Fibroblast of skin of back (primary cell): ENCODE measurements around the gene BTAF1.
A peak's percentile ranks its signal among the peaks of the same experiment; 100 is the strongest.
"Not testable (repeated sequence)": the region's sequence is repeated elsewhere in the genome, so short reads cannot be mapped to it uniquely, and the experiment has no call there.

ENCODE experiments used
- DNase-seq: peaks from one replicate; pipeline ENCODE4 v3.0.0-alpha.2; 2013

Gene BTAF1

GRCh38 chr10:91978585-91978984, 55.0 kb downstream of the BTAF1 start:
- DNase-seq, result no peak

GRCh38 chr10:91980319-91980718, 56.7 kb downstream of the BTAF1 start:
- DNase-seq, result no peak

- DNase-seq, result no peak
Measured at GRCh38 chr10:91983416-91983815, 59.8 kb downstream of the BTAF1 start.

GRCh38 chr10:91987397-91988037, 63.9 kb downstream of the BTAF1 start:
- DNase-seq, result no peak

DNA sequence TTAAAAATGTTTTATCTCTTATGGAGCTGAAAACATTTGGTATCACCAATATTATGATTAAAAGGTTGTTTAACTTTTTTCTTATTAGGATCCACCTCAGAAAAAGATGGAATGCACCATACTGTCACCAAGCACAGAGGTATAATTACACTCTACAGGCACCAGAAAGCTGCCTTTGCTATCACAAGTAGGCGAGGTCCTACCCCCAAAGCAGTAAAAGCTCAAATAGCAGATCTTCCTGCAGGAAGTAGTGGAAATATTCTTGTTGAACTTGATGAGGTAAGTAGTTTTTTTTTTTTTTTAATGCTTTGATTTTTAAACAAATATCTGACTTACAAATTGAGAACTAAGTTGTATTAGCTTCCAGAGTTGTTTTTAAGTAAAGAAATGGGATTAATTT, 68.5 kb downstream of the BTAF1 start:
- no peak for DNase-seq

GRCh38 chr10:91996266-91996665, 72.7 kb downstream of the BTAF1 start:
- no peak for DNase-seq

DNA sequence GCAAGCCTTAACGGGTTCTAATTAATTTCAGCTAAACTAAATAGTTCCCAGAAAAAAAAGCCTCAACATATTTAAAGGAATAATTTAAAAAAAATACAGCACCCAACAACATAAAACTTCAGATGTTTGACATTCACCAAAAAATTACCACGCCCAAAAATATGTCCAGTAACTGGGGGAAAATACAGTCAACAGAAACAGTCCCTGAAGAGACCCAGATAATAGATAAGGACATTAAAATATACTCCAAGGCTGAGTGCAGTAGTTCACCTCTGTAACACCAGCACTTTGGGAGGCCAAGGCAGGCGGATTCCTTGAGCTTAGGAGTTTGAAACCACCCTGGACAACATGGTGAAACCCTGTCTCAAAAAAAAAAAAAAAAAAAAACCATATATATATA, 78.0 kb downstream of the BTAF1 start:
- DNase-seq, result no peak

DNA sequence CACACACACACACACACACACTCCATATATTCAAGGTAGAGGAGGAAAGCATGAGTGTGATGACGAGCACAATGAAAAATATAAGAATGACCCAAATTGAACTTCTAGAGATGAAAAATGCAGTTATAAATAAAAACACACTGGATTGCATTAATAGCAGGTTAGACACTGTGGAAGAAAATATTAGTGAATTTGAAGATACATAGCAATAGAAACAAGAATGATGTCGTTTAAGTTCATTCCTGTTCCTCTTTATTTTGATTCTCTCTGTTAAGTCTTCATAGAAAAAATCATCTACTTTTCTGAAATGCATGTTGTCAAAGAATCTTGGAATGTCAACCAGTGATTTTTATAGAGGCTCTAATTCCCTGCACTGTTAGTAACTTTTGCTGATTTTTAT, 78.4 kb downstream of the BTAF1 start:
- DNase-seq, result no peak

DNA sequence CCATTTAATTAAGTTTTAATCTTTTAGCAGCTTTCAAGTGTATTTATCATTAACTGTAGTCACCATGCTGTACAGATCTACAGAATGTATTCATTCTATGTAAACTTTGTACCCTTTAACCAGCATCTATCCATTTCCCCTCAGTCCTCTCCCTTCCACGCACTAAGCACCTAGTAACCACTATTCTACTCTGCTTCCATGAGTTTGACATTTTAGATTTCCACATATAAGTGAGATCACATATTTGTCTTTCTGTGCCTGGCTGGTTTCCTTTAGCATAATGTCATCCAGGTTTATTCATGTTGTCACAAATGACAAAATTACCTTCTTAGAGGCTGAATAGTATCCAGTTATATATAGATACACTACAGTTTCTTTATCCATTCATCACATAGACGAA, 79.7 kb downstream of the BTAF1 start:
- no peak for DNase-seq

- no peak for DNase-seq
Measured at GRCh38 chr10:92005978-92006377, 82.4 kb downstream of the BTAF1 start.

- no peak for DNase-seq
Measured at GRCh38 chr10:92009445-92009844, 85.9 kb downstream of the BTAF1 start.

- DNase-seq, result no peak
Measured at GRCh38 chr10:92010047-92010735, 86.6 kb downstream of the BTAF1 start.

GRCh38 chr10:92011560-92012214, 88.1 kb downstream of the BTAF1 start:
- DNase-seq, result peak; percentile 65

GRCh38 chr10:92014620-92015019, 91.0 kb downstream of the BTAF1 start:
- no peak for DNase-seq

DNA sequence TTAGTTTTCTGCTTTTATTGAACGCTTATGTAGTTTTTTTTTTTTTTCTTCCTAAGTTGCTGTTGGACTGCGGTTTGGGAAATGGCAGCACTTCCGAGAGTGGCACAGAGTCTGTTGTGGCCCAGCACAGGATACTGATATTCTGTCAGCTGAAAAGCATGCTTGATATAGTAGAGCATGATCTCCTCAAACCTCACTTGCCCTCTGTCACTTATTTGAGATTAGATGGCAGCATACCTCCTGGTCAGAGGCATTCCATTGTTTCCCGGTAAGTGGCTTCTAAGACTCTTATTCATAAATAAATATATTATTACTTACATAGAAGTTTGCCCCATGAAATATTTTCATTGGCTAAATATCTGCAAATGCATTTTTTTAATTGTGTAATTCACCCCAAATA, 101.1 kb downstream of the BTAF1 start:
- peak; percentile 75 for DNase-seq

GRCh38 chr10:92025340-92025739, 101.8 kb downstream of the BTAF1 start:
- DNase-seq, result peak; percentile 22

GRCh38 chr10:92027141-92027540, 103.6 kb downstream of the BTAF1 start:
- no peak for DNase-seq

- no peak for DNase-seq
Measured at GRCh38 chr10:92031580-92031979, 108.0 kb downstream of the BTAF1 start.

- DNase-seq, result not testable (repeated sequence)
Measured at GRCh38 chr10:92033070-92033469, 109.5 kb downstream of the BTAF1 start.

DNA sequence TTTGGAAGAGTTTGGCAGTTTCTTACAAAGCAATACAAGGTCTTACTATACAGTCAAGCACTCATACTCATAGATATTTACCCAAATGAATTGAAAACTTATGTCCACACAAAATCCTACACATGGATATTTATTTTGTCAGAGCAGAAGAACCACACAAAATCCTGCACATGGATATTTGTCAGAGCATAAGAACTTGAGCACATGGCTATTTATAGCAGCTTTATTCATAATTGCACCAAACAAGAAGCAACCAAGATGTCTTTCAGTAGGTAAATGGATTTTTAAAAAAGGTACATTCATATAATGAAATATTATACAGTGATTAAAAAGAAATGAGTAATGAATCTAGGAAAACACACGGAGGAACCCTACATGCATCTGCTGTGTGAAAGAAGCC, 115.4 kb downstream of the BTAF1 start:
- DNase-seq, result no peak

GRCh38 chr10:92042541-92042940, 119.0 kb downstream of the BTAF1 start:
- no peak for DNase-seq

DNA sequence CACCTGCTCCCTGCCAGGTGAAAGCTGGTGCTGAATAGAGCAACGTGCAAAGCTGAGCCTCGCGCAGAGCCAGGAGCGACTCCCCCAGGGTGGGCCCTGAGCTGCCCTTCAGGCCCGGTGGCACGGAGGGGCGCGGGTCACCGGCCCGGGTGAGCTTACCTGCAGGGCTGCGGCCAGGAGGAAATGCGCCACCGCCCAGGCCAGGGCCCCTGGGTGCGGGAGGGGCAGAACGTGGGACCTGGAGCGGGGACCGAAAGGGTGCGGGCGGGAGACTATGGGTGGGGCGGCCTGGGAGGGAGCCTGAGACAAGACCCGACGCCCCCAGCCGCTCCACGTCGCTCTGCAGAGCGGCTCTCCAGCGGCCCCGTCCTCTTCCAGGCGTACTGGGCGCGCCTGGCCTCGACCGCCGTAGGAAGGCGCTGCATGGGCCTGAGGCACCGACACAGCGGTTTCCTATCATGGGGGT, 122.1 kb downstream of the BTAF1 start:
- DNase-seq, result no peak

- no peak for DNase-seq
Measured at GRCh38 chr10:92047215-92047614, 123.6 kb downstream of the BTAF1 start.

DNA sequence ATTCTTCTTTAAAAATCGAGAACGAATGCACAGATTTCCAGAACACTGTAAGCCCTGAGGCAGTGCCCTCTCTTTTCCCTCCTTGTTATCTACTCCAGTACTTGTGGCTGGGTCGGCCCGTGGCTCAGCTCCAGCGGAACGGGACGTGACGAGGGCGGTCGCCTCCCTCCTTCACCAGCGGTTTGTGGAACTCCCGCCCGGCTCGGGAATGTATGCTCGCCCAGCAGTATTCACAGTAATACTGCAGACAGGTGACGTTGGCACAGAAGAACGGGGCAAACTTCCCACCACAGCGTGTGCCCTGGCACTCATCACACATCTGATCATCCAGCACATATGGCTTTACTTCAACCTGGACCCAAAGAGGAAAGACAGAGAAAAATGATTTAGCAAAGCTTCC, 128.5 kb downstream of the BTAF1 start:
- no peak for DNase-seq
